HEK293T (cell line): ENCODE results near the gene CYB5A.

ENCODE experiments used
- CTCF ChIA-PET: fragments of 350-600 bp; formaldehyde crosslinking; extraction: SDS; loops from one replicate; lab custom pipeline; 2021; ENCODE audit warnings: antibody characterized with exemption, inconsistent platforms; lab: Yijun Ruan, JAX
- POLR2A ChIA-PET: fragments of 350-600 bp; formaldehyde crosslinking; extraction: SDS; loops from one replicate; lab custom pipeline; 2020; ENCODE audit warnings: antibody characterized with exemption, inconsistent platforms; lab: Yijun Ruan, JAX
- DNase-seq: peaks from one replicate; pipeline ENCODE4 v3.0.0; 2012; ENCODE audit warnings: mixed read lengths; ENCODE audit errors: extremely low spot score
- ARNT ChIP-seq: fragments of 450-650 bp; IDR thresholded peaks from 2 replicates; pipeline ENCODE4 v1.6.1; 2017; ENCODE audit warnings: mild to moderate bottlenecking
- BHLHE40 ChIP-seq: fragments of 450-650 bp; IDR thresholded peaks from 2 replicates; pipeline ENCODE4 v1.6.1; 2016; ENCODE audit warnings: mild to moderate bottlenecking, moderate library complexity, borderline replicate concordance
- CTBP1 ChIP-seq: fragments of 450-650 bp; IDR thresholded peaks from 2 replicates; pipeline ENCODE4 v1.6.1; 2016; ENCODE audit warnings: borderline replicate concordance
- ELF4 ChIP-seq: fragments of 450-650 bp; IDR thresholded peaks from 2 replicates; pipeline ENCODE4 v1.6.1; 2017; ENCODE audit warnings: antibody characterized with exemption
- FOXA1 ChIP-seq: fragments of 450-650 bp; IDR thresholded peaks from 2 replicates; pipeline ENCODE4 v1.6.1; 2016; ENCODE audit warnings: mild to moderate bottlenecking
- FOXK2 ChIP-seq: fragments of 450-650 bp; IDR thresholded peaks from 2 replicates; pipeline ENCODE4 v1.6.1; 2016; ENCODE audit warnings: mild to moderate bottlenecking
- FOXM1 ChIP-seq: fragments of 450-650 bp; IDR thresholded peaks from 2 replicates; pipeline ENCODE4 v1.6.1; 2017; ENCODE audit warnings: mild to moderate bottlenecking, borderline replicate concordance
- HDGF ChIP-seq: fragments of 450-650 bp; IDR thresholded peaks from 2 replicates; pipeline ENCODE4 v1.6.1; 2017; ENCODE audit warnings: antibody characterized with exemption, borderline replicate concordance
- L3MBTL2 ChIP-seq: fragments of 450-650 bp; conservative IDR thresholded peaks from 2 replicates; pipeline ENCODE4 v1.6.1; 2016; ENCODE audit warnings: mild to moderate bottlenecking
- LEF1 ChIP-seq: fragments of 450-650 bp; IDR thresholded peaks from 2 replicates; pipeline ENCODE4 v1.6.1; 2017; ENCODE audit warnings: mild to moderate bottlenecking, borderline replicate concordance
- NFRKB ChIP-seq: fragments of 450-650 bp; IDR thresholded peaks from 2 replicates; pipeline ENCODE4 v1.6.1; 2016; ENCODE audit warnings: mild to moderate bottlenecking, moderate library complexity
- SP1 ChIP-seq: fragments of 450-650 bp; IDR thresholded peaks from 2 replicates; pipeline ENCODE4 v1.6.1; 2017
- SUZ12 ChIP-seq: fragments of 450-650 bp; IDR thresholded peaks from 2 replicates; pipeline ENCODE4 v1.6.1; 2016; ENCODE audit warnings: mild to moderate bottlenecking
- TARDBP ChIP-seq: fragments of 450-650 bp; IDR thresholded peaks from 2 replicates; pipeline ENCODE4 v1.6.1; 2016
- ZNF384 ChIP-seq: fragments of 450-650 bp; IDR thresholded peaks from 2 replicates; pipeline ENCODE4 v1.6.1; 2016
- TF ChIP-seq, protein P1 (sequence below): fragments of 450-650 bp; IDR thresholded peaks from 2 replicates; pipeline ENCODE4 v1.6.1; 2016

Gene CYB5A

DNA sequence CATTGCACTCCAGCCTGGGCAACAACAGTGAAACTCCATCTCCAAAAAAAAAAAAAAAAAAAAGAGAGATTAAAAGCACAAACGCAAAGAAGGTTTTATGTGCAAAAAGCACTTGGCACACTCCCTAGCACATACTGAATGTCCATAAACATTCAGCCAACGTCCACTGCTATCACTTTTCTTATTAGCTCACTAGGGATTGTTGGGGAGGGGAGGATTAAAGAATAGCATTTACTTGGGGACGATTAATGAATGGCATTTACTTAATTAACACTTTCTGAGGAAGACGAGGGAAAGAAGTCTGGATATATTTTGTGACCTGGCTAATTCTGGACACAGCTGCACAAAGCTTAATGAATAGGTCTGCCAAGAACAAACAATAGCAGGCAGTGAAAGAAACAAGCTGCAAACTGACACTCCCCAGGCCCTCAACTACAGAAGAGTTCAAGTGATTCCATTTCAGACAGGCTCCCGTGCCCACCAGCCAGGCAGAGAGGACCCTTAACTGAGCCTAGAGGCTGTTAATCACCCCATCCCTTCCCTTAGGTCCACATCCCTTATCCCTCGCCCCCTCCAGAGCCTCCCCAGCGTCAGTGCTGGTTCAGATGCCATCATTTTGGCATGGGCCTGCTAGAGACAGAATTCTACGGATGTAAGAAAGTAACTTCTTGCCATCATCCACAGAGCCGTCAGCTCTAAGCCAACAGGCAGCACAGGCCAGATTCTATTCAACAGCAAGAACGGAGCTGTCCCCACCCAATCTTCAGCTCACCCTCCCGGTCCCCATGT lies 7.4 kb downstream of the CYB5A start:
- TF ChIP-seq SUZ12 = no peak
- CTCF ChIA-PET = no interaction called here
- POLR2A ChIA-PET = no interaction called here
- no peak for DNase-seq

DNA sequence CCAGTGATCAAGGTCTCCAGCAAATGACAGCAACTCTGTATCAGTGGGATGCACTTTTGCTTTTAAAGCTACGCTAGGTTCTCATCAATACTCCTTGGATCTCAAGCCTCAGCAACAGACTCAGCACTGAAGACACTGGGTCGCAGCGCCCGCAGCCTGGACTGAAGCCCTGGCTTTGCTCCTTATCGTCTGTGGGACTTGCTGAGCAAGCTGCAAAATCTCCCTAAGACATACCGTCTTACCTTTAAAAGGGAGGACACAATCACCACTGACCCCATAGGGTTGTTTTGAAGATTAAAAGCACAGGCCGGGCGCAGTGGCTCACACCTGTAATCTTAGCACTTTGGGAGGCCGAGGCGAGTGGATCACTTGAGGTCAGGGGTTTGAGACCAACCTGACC lies 8.1 kb downstream of the CYB5A start:
- POLR2A ChIA-PET = no interaction called here
- DNase-seq = no peak
- TF ChIP-seq CTBP1 = no peak
- TF ChIP-seq SP1 = no peak
- no peak for TF ChIP-seq FOXA1
- TF ChIP-seq, protein P1, sequence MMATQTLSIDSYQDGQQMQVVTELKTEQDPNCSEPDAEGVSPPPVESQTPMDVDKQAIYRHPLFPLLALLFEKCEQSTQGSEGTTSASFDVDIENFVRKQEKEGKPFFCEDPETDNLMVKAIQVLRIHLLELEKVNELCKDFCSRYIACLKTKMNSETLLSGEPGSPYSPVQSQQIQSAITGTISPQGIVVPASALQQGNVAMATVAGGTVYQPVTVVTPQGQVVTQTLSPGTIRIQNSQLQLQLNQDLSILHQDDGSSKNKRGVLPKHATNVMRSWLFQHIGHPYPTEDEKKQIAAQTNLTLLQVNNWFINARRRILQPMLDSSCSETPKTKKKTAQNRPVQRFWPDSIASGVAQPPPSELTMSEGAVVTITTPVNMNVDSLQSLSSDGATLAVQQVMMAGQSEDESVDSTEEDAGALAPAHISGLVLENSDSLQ = no peak
- no peak for TF ChIP-seq FOXK2
- no peak for TF ChIP-seq TARDBP
- no peak for TF ChIP-seq SUZ12
- no peak for TF ChIP-seq ARNT
- no peak for TF ChIP-seq ELF4
- TF ChIP-seq FOXM1 = no peak
- no peak for TF ChIP-seq HDGF
- no peak for TF ChIP-seq LEF1
- CTCF ChIA-PET = no interaction called here

DNA sequence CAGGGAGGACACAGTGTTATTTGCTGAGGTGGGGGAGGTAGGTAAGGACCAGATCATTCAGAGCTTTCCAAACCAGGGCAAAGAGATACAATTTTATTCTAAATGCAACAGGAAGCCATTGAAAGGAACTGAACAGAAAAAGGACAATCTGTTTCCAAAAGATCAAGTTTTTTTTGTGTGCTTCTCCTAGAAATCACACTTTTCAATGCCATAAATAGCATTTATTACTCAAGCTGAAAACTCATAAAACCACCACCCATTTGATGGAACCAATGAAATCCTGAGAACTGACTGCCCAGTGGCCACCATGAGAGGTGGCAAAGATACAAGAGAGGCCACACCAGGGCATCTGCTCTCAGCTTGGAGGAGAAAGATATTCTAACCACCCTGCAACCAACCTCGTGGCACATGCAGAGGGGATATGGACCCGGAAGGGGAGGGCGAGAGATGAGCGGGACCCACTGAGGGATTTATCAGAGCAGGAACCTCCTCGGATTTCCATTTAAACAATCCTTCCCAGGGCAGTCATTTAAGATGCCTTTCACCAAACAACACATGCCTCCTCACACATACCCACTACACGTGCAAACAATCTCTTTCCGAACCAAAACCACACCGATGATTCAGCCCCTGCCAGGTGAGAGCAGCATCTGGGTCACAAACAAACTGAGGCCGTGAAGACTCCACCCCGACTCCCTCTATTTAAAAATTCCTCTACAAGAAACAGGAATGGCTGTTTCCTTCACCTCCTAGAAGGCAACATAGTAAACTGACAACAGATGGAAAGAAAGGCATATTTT lies 8.8 kb downstream of the CYB5A start:
- DNase-seq = no peak
- TF ChIP-seq FOXA1 (no peak), CTBP1 (no peak), ARNT (no peak), SP1 (no peak), NFRKB (no peak), ELF4 (no peak), LEF1 (no peak), L3MBTL2 (no peak), TARDBP (no peak), ZNF384 (no peak), BHLHE40 (no peak)
- ChIA-PET CTCF (no interaction called here), POLR2A (no interaction called here)

DNA sequence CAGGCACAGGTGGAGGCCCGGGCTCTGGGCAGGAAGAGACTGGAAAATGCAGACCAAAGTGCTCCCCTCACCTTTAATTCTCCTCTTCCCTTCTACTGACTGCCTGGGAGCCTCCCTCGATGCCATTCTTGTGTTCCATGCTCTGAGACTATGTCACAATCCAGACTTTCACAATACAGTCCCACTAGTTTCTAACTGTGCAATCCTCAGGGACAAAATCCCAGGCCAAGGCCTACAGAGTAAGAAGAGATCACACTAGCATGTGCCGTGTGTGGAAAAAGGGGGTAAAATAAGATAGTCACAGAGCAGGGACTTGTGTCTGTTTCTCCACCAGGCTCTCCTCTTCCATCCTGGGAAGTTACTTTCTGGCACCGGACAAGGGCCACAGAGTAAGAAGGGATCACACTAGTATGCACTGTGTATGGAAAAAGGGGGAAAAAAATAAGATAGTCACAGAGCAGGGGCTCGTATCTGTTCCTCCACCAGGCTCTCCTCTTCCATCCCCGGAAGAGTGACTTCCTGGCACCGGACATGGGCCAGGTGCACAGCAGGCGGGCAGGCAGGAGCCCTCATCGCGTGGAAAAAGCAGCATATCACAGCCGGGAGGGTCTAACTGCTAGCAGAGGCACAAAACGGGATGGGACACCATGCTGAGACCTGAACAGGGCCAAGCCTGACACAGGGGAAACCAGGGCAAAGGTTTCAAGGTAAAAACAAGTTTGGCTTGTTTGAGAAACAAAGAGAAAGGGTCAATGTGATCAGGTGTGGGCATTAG lies 9.6 kb downstream of the CYB5A start:
- TF ChIP-seq CTBP1 = no peak
- no peak for TF ChIP-seq SUZ12
- TF ChIP-seq NFRKB = no peak
- POLR2A ChIA-PET = no interaction called here
- CTCF ChIA-PET = no interaction called here
- DNase-seq = no peak

DNA sequence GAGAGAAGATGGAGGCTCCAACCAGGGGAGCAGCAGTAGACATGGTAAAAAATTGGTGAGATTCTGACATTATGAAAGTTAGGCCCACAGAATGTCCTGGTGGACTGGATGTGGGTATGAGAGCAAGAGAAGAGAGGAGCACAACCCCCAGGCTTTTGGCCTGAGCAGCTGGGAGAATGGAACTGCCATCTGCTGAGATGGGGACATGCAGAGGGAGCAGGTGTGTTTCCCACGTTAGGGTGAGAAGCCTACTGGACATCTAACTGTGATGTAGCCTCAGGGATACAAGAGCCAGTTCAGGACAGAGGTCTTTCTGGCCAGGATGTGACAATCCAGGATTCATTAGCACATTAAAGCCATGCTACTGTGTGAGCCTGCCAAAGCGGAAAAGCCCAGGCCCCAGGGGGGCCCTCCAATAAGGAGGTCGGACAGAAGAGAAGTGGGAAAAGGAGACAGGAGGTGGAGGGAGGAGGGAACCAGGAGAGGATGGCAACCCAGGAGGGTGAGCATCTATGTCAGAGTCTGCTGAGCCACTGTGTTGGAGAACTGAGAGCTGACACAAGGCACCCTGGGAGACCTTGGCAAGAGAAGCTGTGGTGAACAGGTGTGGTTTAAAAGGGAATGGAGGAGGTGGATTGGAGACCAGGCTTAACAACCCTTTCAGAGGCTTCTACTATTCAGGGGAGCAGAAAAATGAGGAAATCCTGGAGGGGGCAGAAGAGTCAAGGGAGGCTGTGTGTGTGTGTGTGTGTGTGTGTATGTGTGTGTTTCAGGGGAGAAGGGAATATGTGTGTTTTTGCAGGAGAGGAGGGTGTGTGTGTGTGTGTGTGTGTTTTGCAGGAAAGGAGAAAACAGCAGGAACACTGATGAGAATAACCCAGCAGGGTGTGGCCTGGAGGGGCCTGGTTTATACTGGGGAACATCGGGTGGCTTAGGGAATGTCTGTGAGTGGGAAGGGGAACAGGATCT lies 10.5 kb downstream of the CYB5A start:
- ChIA-PET CTCF (no interaction called here), POLR2A (no interaction called here)
- no peak for DNase-seq
- TF ChIP-seq TARDBP (no peak), ARNT (no peak), FOXM1 (no peak), SP1 (no peak)
- TF ChIP-seq, protein P1 = no peak

DNA sequence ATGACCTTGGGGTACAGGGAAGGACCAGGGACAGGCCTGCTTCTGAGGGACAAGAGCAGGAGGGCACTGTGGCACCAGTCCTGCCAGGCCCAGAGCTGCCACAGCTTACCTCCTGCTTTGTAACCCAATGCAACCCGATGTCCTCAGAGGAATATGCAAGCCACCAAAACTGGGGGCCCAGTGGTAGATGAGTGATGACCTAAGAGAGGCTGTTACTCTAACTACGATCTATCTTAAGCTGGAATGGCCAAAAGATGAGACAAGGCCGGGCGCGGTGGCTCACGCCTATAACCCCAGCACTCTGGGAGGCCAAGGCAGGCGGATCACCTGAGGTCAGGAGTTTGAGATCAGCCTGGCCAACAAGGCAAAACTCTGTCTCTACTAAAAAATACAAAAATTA lies 12.8 kb downstream of the CYB5A start:
- no peak for TF ChIP-seq LEF1
- no peak for TF ChIP-seq FOXA1
- TF ChIP-seq ARNT = no peak
- no peak for TF ChIP-seq HDGF
- no peak for TF ChIP-seq SUZ12
- TF ChIP-seq SP1 = no peak
- TF ChIP-seq FOXM1 = no peak
- DNase-seq = no peak
- ChIA-PET POLR2A (no interaction called here), CTCF (no interaction called here)
